H9 (cell line): ENCODE results near the gene OR1A2. TPM values are rescaled to one million over a fixed set of nuclear protein-coding genes. Genes with fewer than 3 reads are reported as not detected.
"Not testable (repeated sequence)": the region's sequence is repeated elsewhere in the genome, so short reads cannot be mapped to it uniquely, and the experiment has no call there.

Experiments used
- DNase-seq: peaks from one replicate; pipeline ENCODE4 v3.0.0-alpha.2; 2017
- H2AFZ ChIP-seq: one replicate; pipeline ENCODE4 v1.6.1; 2013; ENCODE audit warnings: mild to moderate bottlenecking, low read length, control low read depth, moderate library complexity
- H2AK5ac ChIP-seq: 2 replicates; pipeline ENCODE4 v1.6.1; 2013; ENCODE audit warnings: low read length, control low read depth, mixed read lengths; ENCODE audit not compliant: insufficient read length
- H2BK120ac ChIP-seq: one replicate; pipeline ENCODE4 v1.6.1; 2013; ENCODE audit warnings: low read depth, mild to moderate bottlenecking, low read length, control low read depth, inconsistent platforms; ENCODE audit not compliant: poor library complexity, severe bottlenecking
- H2BK12ac ChIP-seq: 2 replicates; pipeline ENCODE4 v1.6.1; 2013; ENCODE audit warnings: low read length, control low read depth, mixed read lengths, low read depth; ENCODE audit not compliant: insufficient read length
- H2BK15ac ChIP-seq: 2 replicates; pipeline ENCODE4 v1.6.1; 2013; ENCODE audit warnings: low read depth, low read length, control low read depth
- H2BK20ac ChIP-seq: one replicate; pipeline ENCODE4 v1.6.1; 2013; ENCODE audit warnings: low read depth, mild to moderate bottlenecking, low read length, control low read depth, inconsistent platforms; ENCODE audit not compliant: poor library complexity, severe bottlenecking
- H2BK5ac ChIP-seq: 2 replicates; pipeline ENCODE4 v1.6.1; 2013; ENCODE audit warnings: low read length, control low read depth, mixed read lengths; ENCODE audit not compliant: insufficient read length
- H3K14ac ChIP-seq: 2 replicates; pipeline ENCODE4 v1.6.1; 2013; ENCODE audit warnings: low read length, control low read depth; ENCODE audit not compliant: insufficient read depth
- H3K18ac ChIP-seq: 2 replicates; pipeline ENCODE4 v1.6.1; 2013; ENCODE audit warnings: low read depth, mild to moderate bottlenecking, mixed read lengths, low read length, control low read depth; ENCODE audit not compliant: insufficient read length
- H3K23ac ChIP-seq: 2 replicates; pipeline ENCODE4 v1.6.1; 2013; ENCODE audit warnings: low read length, control low read depth, mixed read lengths, low read depth; ENCODE audit not compliant: insufficient read length
- H3K23me2 ChIP-seq: 2 replicates; pipeline ENCODE4 v1.6.1; 2013; ENCODE audit warnings: low read depth, mild to moderate bottlenecking, mixed read lengths, low read length, control low read depth; ENCODE audit not compliant: insufficient read length, poor library complexity, severe bottlenecking
- H3K27ac ChIP-seq: 2 replicates; pipeline ENCODE4 v1.5.1; 2013; ENCODE audit warnings: low read length, control low read depth, mixed read lengths, low read depth; ENCODE audit not compliant: insufficient read length
- H3K27me3 ChIP-seq: 2 replicates; pipeline ENCODE4 v1.6.1; 2013; ENCODE audit warnings: low read length, control low read depth, inconsistent platforms; ENCODE audit not compliant: insufficient read depth
- H3K4ac ChIP-seq: 2 replicates; pipeline ENCODE4 v1.6.1; 2013; ENCODE audit warnings: low read depth, mild to moderate bottlenecking, control low read depth, inconsistent platforms, low read length, moderate library complexity
- H3K4me1 ChIP-seq: 2 replicates; pipeline ENCODE4 v1.6.1; 2013; ENCODE audit warnings: low read length, control low read depth, inconsistent platforms; ENCODE audit not compliant: insufficient read depth
- H3K4me2 ChIP-seq: 2 replicates; pipeline ENCODE4 v1.6.1; 2013; ENCODE audit warnings: low read length, control low read depth, mixed read lengths; ENCODE audit not compliant: insufficient read length, insufficient read depth
- H3K56ac ChIP-seq: 2 replicates; pipeline ENCODE4 v1.6.1; 2013; ENCODE audit warnings: low read depth, mild to moderate bottlenecking, mixed read lengths, low read length, control low read depth; ENCODE audit not compliant: insufficient read length
- H3K79me1 ChIP-seq: 2 replicates; pipeline ENCODE4 v1.6.1; 2013; ENCODE audit warnings: low read depth, mild to moderate bottlenecking, moderate library complexity, low read length, control low read depth, inconsistent platforms; ENCODE audit not compliant: insufficient read depth, poor library complexity, severe bottlenecking
- H3K79me2 ChIP-seq: 2 replicates; pipeline ENCODE4 v1.6.1; 2013; ENCODE audit warnings: low read length, control low read depth, inconsistent platforms; ENCODE audit not compliant: insufficient read depth
- H3K9ac ChIP-seq: 2 replicates; pipeline ENCODE4 v1.6.1; 2013; ENCODE audit warnings: low read length, control low read depth, mixed read lengths; ENCODE audit not compliant: insufficient read length; ENCODE audit errors: extremely low read depth
- H3K9me3 ChIP-seq: one replicate; pipeline ENCODE4 v1.6.1; 2013; ENCODE audit warnings: low read depth, low read length, inconsistent platforms; ENCODE audit not compliant: control insufficient read depth
- H3T11ph ChIP-seq: one replicate; pipeline ENCODE4 v1.6.1; 2013; ENCODE audit warnings: mild to moderate bottlenecking, low read length, control low read depth, inconsistent platforms
- H4K20me1 ChIP-seq: one replicate; pipeline ENCODE4 v1.6.1; 2013; ENCODE audit not compliant: control insufficient read depth, insufficient read length, insufficient read depth
- H4K5ac ChIP-seq: 2 replicates; pipeline ENCODE4 v1.6.1; 2013; ENCODE audit warnings: low read depth, mild to moderate bottlenecking, mixed read lengths, low read length, control low read depth; ENCODE audit not compliant: insufficient read length
- H4K8ac ChIP-seq: replicated peaks from 2 replicates; pipeline ENCODE4 v1.6.1; 2013; ENCODE audit warnings: low read length, control low read depth, mixed read lengths, low read depth; ENCODE audit not compliant: insufficient read length
- H4K91ac ChIP-seq: 2 replicates; pipeline ENCODE4 v1.6.1; 2013; ENCODE audit warnings: low read depth, mild to moderate bottlenecking, moderate library complexity, mixed read lengths, low read length, control low read depth; ENCODE audit not compliant: insufficient read length
- H3K27ac Mint-ChIP-seq, 3 experiments: 2 replicates in 2 of 3; 3 replicates in 1 of 3; pipeline ENCODE4 v1.8.0; 2020 to 2021; ENCODE audit warnings: mixed read lengths in 3 of 3, mild to moderate bottlenecking in 1 of 3, moderate library complexity in 1 of 3
- H3K27me3 Mint-ChIP-seq: 2 replicates; pipeline ENCODE4 v1.8.0; 2021; ENCODE audit warnings: low read depth, mild to moderate bottlenecking, moderate library complexity, mixed read lengths
- H3K36me3 Mint-ChIP-seq, 3 experiments: 2 replicates in 2 of 3; 3 replicates in 1 of 3; pipeline ENCODE4 v1.8.0; 2020 to 2021; ENCODE audit warnings: low read depth in 3 of 3, mixed read lengths in 3 of 3; ENCODE audit not compliant: insufficient read depth in 1 of 3
- H3K4me1 Mint-ChIP-seq, 2 experiments: 2 replicates each; pipeline ENCODE4 v1.8.0; 2020; ENCODE audit warnings: mixed read lengths in 2 of 2
- H3K4me3 Mint-ChIP-seq, 2 experiments: 2 replicates in 1 of 2; 3 replicates in 1 of 2; pipeline ENCODE4 v1.8.0; 2020 to 2021; ENCODE audit warnings: mild to moderate bottlenecking in 2 of 2, mixed read lengths in 2 of 2, moderate library complexity in 1 of 2
- H3K9me3 Mint-ChIP-seq, 2 experiments: 2 replicates in 1 of 2; 3 replicates in 1 of 2; pipeline ENCODE4 v1.8.0; 2020; ENCODE audit warnings: mild to moderate bottlenecking in 2 of 2, mixed read lengths in 2 of 2, moderate library complexity in 1 of 2
- WGBS: extraction: QIAGEN DNeasy Blood & Tissue Kit; methylation state at CpG from one replicate; pipeline ENCODE4 v1.1.7; 2013; ENCODE audit warnings: missing lambda C conversion rate, low lambda C conversion rate, mixed read lengths; ENCODE audit not compliant: insufficient read length; ENCODE audit errors: extremely low coverage; 5-methylcytosine and 5-hydroxymethylcytosine counted together
- total RNA-seq: library from RNA; stranded (reverse); gene quantifications from 2 replicates; pipeline ENCODE4 v1.2.1, GENCODE V29; 2021
- TF ChIP-seq, protein P1 (sequence below): fragments of 200-600 bp; sonication (generic); conservative IDR thresholded peaks from 3 replicates; pipeline ENCODE4 v1.8.0; 2021; ENCODE audit warnings: antibody characterized with exemption, mild to moderate bottlenecking

OR1A2 gene
- total RNA-seq, 1 experiment from 2014 or later, result not detected

DNA sequence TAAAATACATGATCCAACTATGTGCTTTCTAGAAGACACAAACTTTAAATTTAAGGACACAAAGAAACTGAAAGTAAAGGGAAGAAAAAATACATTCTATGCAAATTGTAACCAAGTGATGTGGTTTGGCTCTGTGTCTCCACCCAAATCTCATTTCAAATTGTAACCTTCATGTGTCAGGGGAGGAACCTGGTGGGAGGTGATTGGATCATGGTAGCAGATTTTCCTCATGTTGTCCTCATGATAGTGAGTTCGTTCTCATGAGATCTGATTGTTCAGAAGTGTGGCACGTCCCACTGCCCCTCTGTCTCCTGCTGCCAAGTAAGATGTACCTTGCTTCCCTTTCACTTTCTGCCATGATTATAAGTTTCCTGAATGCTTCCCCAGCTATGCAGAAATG, 25.2 kb downstream of the OR1A2 start:
- DNase-seq, result no peak
- H3K27me3 ChIP-seq, result no peaks in the 10 kb centered on the region
- H2BK20ac ChIP-seq, result no peak overlapping the region
- Mint-ChIP-seq H3K36me3 (peaks cover 0 to 8% (median 5%) of the 10 kb centered on the region in 3 experiments; a peak in 6 of 7 replicates), H3K27me3 (0 out of 2 replicates have a peak, but pooled peaks cover 2% of the 10 kb centered on the region), H3K27ac (no peak overlapping the region), H3K4me1 (no peaks in the 10 kb centered on the region), H3K4me3 (no peak overlapping the region), H3K9me3 (peaks cover 68 to 88% of the 10 kb centered on the region in 2 experiments)
- H2BK120ac ChIP-seq, result no peak overlapping the region
- H3K9ac ChIP-seq, result no peak overlapping the region
- no peak overlapping the region for H3T11ph ChIP-seq
- H3K56ac ChIP-seq, result no peak overlapping the region
- H3K79me1 ChIP-seq, result no peaks in the 10 kb centered on the region
- H3K27ac ChIP-seq, result no peak overlapping the region
- H2AK5ac ChIP-seq, result no peak overlapping the region
- H2BK5ac ChIP-seq, result no peak overlapping the region
- no peak overlapping the region for H2BK12ac ChIP-seq
- TF ChIP-seq, protein P1, sequence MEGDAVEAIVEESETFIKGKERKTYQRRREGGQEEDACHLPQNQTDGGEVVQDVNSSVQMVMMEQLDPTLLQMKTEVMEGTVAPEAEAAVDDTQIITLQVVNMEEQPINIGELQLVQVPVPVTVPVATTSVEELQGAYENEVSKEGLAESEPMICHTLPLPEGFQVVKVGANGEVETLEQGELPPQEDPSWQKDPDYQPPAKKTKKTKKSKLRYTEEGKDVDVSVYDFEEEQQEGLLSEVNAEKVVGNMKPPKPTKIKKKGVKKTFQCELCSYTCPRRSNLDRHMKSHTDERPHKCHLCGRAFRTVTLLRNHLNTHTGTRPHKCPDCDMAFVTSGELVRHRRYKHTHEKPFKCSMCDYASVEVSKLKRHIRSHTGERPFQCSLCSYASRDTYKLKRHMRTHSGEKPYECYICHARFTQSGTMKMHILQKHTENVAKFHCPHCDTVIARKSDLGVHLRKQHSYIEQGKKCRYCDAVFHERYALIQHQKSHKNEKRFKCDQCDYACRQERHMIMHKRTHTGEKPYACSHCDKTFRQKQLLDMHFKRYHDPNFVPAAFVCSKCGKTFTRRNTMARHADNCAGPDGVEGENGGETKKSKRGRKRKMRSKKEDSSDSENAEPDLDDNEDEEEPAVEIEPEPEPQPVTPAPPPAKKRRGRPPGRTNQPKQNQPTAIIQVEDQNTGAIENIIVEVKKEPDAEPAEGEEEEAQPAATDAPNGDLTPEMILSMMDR, result no peak
- H4K5ac ChIP-seq, result no peak overlapping the region
- H3K18ac ChIP-seq, result no peak overlapping the region
- no peak overlapping the region for H2BK15ac ChIP-seq
- no peak overlapping the region for H3K4me2 ChIP-seq
- no peaks in the 10 kb centered on the region for H3K79me2 ChIP-seq
- no peak overlapping the region for H4K91ac ChIP-seq
- H4K8ac ChIP-seq, result no peak overlapping the region
- no peaks in the 10 kb centered on the region for H4K20me1 ChIP-seq
- H3K23me2 ChIP-seq, result no peaks in the 10 kb centered on the region
- peaks cover 25% of the 10 kb centered on the region for H3K9me3 ChIP-seq
- H3K4me1 ChIP-seq, result no peaks in the 10 kb centered on the region
- H3K4ac ChIP-seq, result no peak overlapping the region
- H3K14ac ChIP-seq, result no peak overlapping the region
- no peak overlapping the region for H3K23ac ChIP-seq
- no peak overlapping the region for H2AFZ ChIP-seq
- no CpG with 5 or more reads among the region's 2 CpGs for WGBS

DNA sequence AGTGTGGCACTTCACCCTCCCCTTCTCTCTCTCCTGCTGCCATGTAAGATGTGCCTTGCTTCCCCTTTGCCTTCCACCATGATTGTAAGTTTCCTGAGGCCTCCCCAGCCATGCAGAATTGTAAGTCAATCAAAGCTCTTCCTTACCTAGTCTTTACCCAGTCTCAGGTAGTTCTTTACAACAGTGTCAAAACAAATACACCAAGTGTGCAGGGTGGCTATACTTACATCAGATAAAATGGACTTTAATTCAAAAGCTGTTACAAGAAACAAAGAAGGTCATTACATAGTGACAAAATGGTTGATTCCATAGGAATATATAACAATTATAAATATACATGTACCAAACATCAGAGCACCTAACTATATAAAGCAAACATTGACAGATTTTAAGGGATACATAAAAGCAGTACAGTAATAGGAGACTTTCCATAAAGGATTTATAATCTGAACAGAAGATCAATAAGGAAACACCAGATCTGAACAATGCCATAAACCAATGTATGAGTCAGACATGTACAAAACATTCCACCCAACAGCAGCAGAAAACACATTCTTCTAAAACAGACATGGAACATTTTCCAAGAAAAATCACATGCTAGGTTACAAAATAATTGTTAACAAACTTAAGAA, 27.5 kb downstream of the OR1A2 start:
- not testable (repeated sequence) for H2BK120ac ChIP-seq, H2BK5ac ChIP-seq, H2AFZ ChIP-seq, H3K4me2 ChIP-seq, H3K9ac ChIP-seq, H3K23ac ChIP-seq, H2BK15ac ChIP-seq, H3K27ac Mint-ChIP-seq, H3K4me3 Mint-ChIP-seq, H2BK12ac ChIP-seq, H3K23me2 ChIP-seq, H4K91ac ChIP-seq, H3K56ac ChIP-seq, H3K27ac ChIP-seq, H3K14ac ChIP-seq, H3T11ph ChIP-seq, H4K8ac ChIP-seq, H3K27me3 Mint-ChIP-seq, H3K4ac ChIP-seq, H2BK20ac ChIP-seq, H3K79me1 ChIP-seq, H2AK5ac ChIP-seq, H3K27me3 ChIP-seq, H3K79me2 ChIP-seq, H4K20me1 ChIP-seq, H3K36me3 Mint-ChIP-seq, H3K4me1 ChIP-seq, DNase-seq, H3K18ac ChIP-seq, H3K4me1 Mint-ChIP-seq, H4K5ac ChIP-seq
- H3K9me3 Mint-ChIP-seq, result peaks cover 52 to 79% of the 10 kb centered on the region in 2 experiments
- peaks cover 21% of the 10 kb centered on the region for H3K9me3 ChIP-seq
